NCI-H446 (cell line): ENCODE measurements around the gene PLD4.
A peak's percentile ranks its signal among the peaks of the same experiment; 100 is the strongest.

Experiments used
- DNase-seq, 2 experiments: peaks; one replicate each; lab custom pipeline; 2025; lab: John Stamatoyannopoulos, UW

The PLD4 gene

GRCh38 chr14:104929268-104930230 lies 4.9 kb downstream of the PLD4 start:
- no peak for DNase-seq

GRCh38 chr14:104930526-104931303 lies 6.0 kb downstream of the PLD4 start:
- no peak for DNase-seq

GRCh38 chr14:104931304-104931770 lies 6.7 kb downstream of the PLD4 start:
- DNase-seq, result no peak

- no peak for DNase-seq
These were observed 7.3 kb downstream of the PLD4 start for GRCh38 chr14:104931771-104932675.

GRCh38 chr14:104932676-104933631 lies 8.3 kb downstream of the PLD4 start:
- peak; percentile 34 to 92 for DNase-seq

GRCh38 chr14:104933746-104934733 lies 9.4 kb downstream of the PLD4 start:
- DNase-seq, result no peak

GRCh38 chr14:104935026-104935650 lies 10.5 kb downstream of the PLD4 start:
- DNase-seq, result no peak

GRCh38 chr14:104935955-104936354 lies 11.3 kb downstream of the PLD4 start:
- DNase-seq, result no peak

- no peak for DNase-seq
These were observed 11.9 kb downstream of the PLD4 start for GRCh38 chr14:104936361-104937155.

- DNase-seq, result no peak
These were observed 12.5 kb downstream of the PLD4 start for GRCh38 chr14:104937161-104937560.

GRCh38 chr14:104937694-104938365 lies 13.2 kb downstream of the PLD4 start:
- no peak for DNase-seq

- DNase-seq, result no peak
These were observed 13.8 kb downstream of the PLD4 start for GRCh38 chr14:104938436-104938835.

- no peak for DNase-seq
These were observed 14.3 kb downstream of the PLD4 start for GRCh38 chr14:104938960-104939359.

- no peak for DNase-seq
These were observed 15.2 kb downstream of the PLD4 start for GRCh38 chr14:104939666-104940410.

- DNase-seq, result no peak
These were observed 16.0 kb downstream of the PLD4 start for GRCh38 chr14:104940526-104941150.
